Measurements from ENCODE around the gene GRIK5.
"Not testable (repeated sequence)": the region's sequence is repeated elsewhere in the genome, so short reads cannot be mapped to it uniquely, and the experiment has no call there.

Gene GRIK5

DNA sequence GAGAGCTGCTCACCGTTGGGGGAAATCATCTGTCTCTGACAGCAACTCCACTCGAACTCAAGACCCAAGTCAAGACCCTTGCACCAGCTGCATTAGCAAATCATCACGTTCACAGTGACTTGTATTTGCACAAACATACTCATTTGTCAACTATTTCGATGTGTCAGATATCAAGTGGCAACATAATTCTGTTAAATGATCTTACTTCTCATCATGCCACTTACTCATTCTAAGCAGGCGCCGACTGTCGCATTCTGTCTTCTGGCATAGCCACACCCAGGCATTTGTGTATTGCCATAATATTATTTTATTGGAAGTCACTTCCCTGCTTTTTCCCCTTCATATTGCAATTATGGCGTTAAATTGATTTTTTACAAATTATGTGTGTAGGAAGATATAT lies 53.0 kb downstream of the GRIK5 start:
- no peak for DNase-seq (ENCODE audit: low read depth)

GRCh38 chr19:42012747-42013146 lies 57.3 kb downstream of the GRIK5 start:
- DNase-seq (ENCODE audit: low read depth): not testable (repeated sequence)

- DNase-seq (ENCODE audit: low read depth): peak; percentile 58
Measured at GRCh38 chr19:42010245-42011126, 59.5 kb downstream of the GRIK5 start.

GRCh38 chr19:42006569-42006968 lies 63.4 kb downstream of the GRIK5 start:
- no peak for DNase-seq (ENCODE audit: low read depth)

DNA sequence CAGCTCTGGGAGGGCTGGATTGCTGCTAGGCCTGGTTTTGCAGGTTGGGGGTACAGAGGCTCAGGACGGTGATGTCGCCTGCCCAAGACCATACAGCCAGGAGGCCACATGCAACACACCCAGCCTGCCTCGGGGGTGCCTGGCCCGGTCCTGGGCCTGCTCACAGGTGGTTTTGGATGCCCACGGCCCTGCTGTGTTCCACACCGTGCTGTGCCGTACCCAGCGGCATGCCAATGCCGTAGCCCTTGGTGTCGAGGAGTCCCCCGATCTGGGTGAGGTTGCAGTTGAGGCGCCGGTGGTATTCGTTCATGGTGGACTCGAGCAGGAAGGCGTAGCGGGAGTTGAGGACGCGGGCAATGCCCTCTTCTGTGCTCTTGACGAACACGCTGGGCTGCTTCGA lies 64.5 kb downstream of the GRIK5 start:
- no peak for DNase-seq (ENCODE audit: low read depth)

- no peak for DNase-seq (ENCODE audit: low read depth)
Measured at GRCh38 chr19:42003506-42004294, 66.3 kb downstream of the GRIK5 start.

GRCh38 chr19:41999878-42000208 lies 70.2 kb downstream of the GRIK5 start:
- DNase-seq (ENCODE audit: low read depth): no peak

DNA sequence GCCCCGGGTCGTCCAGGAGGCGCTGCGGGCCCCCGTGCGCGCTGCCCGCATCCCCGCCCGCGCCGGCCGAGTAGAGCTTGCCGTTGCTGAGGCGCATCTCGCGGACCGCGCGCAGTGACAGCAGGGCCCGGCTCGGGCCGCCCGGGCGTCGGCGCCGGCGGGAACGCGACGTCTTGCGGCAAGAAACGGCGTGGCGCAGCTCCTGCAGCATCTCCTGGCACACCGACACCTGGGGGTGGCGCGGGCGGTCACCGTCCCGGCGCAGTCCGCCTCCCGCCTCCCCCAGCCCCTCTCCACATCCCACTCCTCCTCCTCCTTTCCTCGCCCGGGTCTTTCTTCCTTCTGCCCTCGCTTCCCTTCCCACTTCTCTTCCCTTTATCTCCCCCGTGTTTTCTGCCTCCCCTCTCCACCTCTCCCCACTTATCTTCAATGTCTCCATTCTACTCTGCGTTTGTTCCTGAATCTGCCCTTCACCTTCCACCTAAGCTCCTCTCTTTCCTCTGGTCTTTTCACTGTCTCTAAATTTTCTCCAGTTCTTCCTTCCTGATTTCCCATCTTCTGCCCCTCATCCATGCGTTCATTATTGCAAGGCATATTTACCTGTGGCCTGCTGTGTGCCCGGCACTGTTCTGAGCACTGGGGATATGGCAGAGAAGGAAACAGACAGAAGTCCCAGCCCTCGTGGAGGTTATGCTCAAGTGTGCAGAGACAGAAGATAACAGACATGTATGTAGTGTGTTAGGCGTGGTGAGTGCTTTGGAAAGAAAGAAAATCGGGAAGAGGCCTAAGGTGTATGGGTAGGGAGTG lies 70.7 kb downstream of the GRIK5 start:
- DNase-seq (ENCODE audit: low read depth): no peak

- no peak for DNase-seq (ENCODE audit: low read depth)
Measured at GRCh38 chr19:41998246-41999020, 71.6 kb downstream of the GRIK5 start.

- DNase-seq (ENCODE audit: low read depth): no peak
Measured at GRCh38 chr19:41997851-41998229, 72.2 kb downstream of the GRIK5 start.

DNA sequence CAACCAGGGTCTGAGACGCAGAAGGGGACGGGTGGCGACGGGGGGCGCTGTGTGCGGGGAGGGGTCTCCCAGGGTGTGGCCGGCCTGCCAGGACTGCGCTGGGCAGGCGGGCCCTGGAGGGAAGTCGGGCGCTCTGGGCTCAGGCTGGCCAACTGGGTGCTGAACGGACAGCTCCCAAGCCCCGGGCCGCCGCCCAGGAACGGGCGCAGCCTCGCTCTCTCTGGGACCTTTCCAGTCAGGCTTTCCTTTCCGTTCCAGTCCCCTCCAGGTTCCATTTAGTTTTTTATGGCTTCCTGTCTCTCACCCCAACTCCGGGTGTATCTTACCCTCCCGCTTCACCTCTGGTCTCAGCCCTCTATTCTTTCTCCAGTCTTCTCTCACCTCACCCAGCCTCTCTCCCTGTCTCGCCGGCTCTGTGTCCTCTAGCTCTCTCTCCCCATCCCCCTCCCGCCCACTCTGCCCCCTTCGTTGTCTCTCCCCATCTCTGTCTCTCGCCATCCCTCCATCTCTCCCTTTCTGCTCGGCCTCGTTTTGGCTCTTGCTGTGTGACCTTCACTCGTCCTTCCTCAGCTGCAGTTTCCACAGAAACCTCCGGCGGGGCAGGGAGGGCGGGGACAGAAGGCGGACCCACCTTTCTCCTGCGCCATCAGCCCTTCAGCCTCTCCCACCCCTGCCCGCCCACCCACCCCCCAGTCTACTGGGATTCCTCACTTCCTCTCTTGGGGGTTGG lies 72.7 kb downstream of the GRIK5 start:
- DNase-seq (ENCODE audit: low read depth): peak; percentile 17

DNA sequence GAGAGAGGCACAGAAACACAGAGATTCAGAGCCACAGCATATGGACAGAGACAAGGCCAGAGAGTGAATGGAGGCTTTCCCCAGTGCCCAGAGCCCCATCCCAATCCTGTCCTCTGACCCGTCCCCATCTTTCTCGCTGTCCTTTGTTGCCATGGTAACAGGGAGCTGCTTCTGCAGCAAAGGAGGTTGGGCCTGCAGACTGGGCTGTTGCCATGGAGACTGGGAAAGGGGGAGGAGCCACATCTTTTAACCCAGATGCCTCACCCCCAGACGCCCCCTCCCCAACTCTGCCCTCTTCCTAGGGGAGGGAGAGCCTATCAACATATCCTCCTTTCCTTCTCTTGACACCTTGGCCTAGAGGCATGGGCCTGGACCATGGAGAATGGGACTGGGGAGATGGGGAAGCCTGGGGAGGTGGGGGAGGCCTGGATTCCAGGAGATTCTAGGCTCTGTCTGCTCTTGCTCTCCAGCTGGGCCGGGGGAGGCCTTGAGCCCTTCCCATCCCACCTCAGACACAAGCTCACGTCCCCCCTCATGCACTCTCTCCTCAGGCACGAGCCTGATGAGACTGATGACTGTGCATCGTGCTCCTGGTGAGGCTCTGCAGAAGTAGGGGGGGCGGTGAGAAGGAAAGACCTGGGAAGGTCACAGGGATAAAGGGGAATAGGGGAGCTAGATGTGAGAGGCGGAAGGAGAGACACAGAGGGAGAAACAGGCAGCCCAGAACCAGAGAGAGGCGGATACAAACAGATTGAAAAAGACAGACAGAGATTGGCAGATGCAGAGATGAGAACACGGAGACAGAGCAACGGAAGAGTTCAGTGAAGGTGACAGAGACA lies 73.8 kb downstream of the GRIK5 start:
- no peak for DNase-seq (ENCODE audit: low read depth)

DNA sequence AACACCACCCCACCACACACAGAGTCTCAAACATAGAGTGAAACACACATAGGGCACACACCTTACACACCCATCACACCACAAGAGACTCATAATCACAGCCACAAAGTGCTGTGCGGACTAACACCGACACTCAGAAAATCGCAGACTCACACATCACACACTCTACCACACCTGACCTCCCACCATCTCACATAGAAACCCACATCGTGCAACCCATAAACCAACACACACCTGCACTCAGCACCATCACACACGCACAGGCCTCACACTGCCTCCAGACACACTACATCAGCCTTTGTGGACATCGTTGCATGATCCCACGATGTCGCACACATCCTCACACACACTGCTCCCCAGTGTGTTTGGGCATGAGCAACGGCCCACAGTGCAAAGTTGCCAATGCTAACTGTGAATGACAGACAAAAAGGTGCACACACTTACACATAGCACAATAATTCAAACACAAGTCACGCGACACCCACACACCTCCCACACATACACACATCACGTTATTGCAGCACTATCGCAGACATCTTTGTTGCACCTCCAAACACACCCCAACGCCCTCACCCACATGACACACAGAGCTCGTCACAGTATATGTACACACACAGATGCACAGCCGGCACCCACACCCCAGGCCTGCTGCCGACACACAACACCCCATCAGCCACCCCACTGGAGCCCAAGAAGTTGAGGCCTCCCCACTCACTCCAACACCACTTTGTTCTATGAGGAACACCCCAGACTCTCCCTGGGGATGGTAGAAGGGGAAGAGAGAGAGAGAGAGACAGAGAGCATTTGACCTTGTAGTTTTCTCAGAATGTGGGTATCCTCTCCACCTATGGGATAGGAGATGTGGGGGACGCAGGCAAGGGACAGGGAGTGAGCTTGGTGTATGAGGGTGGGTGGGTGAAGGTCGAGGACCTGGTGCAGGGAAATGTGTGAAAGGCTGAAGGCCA lies 74.7 kb downstream of the GRIK5 start:
- DNase-seq (ENCODE audit: low read depth): no peak

- no peak for DNase-seq (ENCODE audit: low read depth)
Measured at GRCh38 chr19:41994521-41994971, 75.5 kb downstream of the GRIK5 start.

GRCh38 chr19:41993612-41994483 lies 76.2 kb downstream of the GRIK5 start, which contains the start of gene ATP1A3:
TSS of gene ATP1A3 (minus strand) at chr19:41994230. CDS start at chr19:41994076, 154 bp downstream.
- DNase-seq (ENCODE audit: low read depth): peak; percentile 18

- DNase-seq (ENCODE audit: low read depth): not testable (repeated sequence)
Measured at GRCh38 chr19:41991925-41992569, 78.0 kb downstream of the GRIK5 start.

- no peak for DNase-seq (ENCODE audit: low read depth)
Measured at GRCh38 chr19:41991025-41991424, 79.0 kb downstream of the GRIK5 start.

Data from amniotic epithelial cell (primary cell).